K562 (cell line): Measurements from ENCODE around the gene CRYZL1. TPM values are rescaled to one million over a fixed set of nuclear protein-coding genes. Genes with fewer than 3 reads are reported as not detected.
A peak's percentile ranks its signal among the peaks of the same experiment; 100 is the strongest.

Source experiments
- BRD9 ChIP-seq: fragments of 450-650 bp; IDR thresholded peaks from 2 replicates; pipeline ENCODE4 v1.6.1; 2018; ENCODE audit warnings: low read depth; ENCODE audit not compliant: partially characterized antibody
- CCNT2 ChIP-seq: IDR thresholded peaks from 2 replicates; pipeline ENCODE4 v1.6.1; 2011; ENCODE audit warnings: borderline replicate concordance, low read depth, mild to moderate bottlenecking, moderate library complexity, mixed read lengths, low read length; ENCODE audit not compliant: insufficient read length; ENCODE audit errors: extremely low read depth
- DPF2 ChIP-seq: fragments of 450-650 bp; IDR thresholded peaks from 2 replicates; pipeline ENCODE4 v1.6.1; 2016
- HSF4 ChIP-seq: fragments of 250-450 bp; sonication (Bioruptor Pico); IDR thresholded peaks from 2 replicates; pipeline ENCODE4 v2.1.2; 2022; ENCODE audit warnings: mild to moderate bottlenecking, moderate library complexity, borderline replicate concordance
- PHF20 ChIP-seq: fragments of 450-650 bp; IDR thresholded peaks from 2 replicates; pipeline ENCODE4 v1.6.1; 2018; ENCODE audit not compliant: partially characterized antibody
- RHOXF2B ChIP-seq: fragments of 250-450 bp; sonication (Bioruptor Pico); conservative IDR thresholded peaks from 2 replicates; pipeline ENCODE4 v1.5.1; 2021
- TAF1 ChIP-seq: IDR thresholded peaks from 2 replicates; pipeline ENCODE4 v1.6.1; 2011; ENCODE audit warnings: mild to moderate bottlenecking, low read length, moderate library complexity; ENCODE audit not compliant: insufficient read depth, control insufficient read depth, severe bottlenecking; ENCODE audit errors: extremely low read depth
- TFAM ChIP-seq: fragments of 250-450 bp; sonication (Bioruptor Pico); conservative IDR thresholded peaks from 2 replicates; pipeline ENCODE4 v1.5.0; 2021; ENCODE audit warnings: mild to moderate bottlenecking, moderate library complexity
- ZNF143 ChIP-seq: sonication (generic); formaldehyde crosslinking; IDR thresholded peaks from 2 replicates; pipeline ENCODE4 v1.9.0; 2022; ENCODE audit warnings: mild to moderate bottlenecking, missing genetic modification reagents
- polyA plus RNA-seq, 8 experiments: library from polyadenylated mRNA; depleted of rRNA in 4 of 8; stranded (reverse) in 5 of 8; unstranded in 3 of 8; fragments of >200 nt; fragmentation: Nextera tagmentation in 2 of 8; fragmentation: Illumina TruSeq in 1 of 8; extraction: Ambion mirVana in 2 of 8; extraction: Trizol in 1 of 8; gene quantifications; 2 replicates each; pipeline versions ENCODE4 v1.2.1 to v1.2.3, GENCODE V29; 2011 to 2014; ENCODE audit warnings: inconsistent platforms in 1 of 8, missing spikeins in 1 of 8
- total RNA-seq, 7 experiments: library from RNA; depleted of rRNA in 6 of 7; stranded (reverse); fragments of >200 nt in 6 of 7; fragmentation: Illumina TruSeq in 2 of 7; extraction: Trizol in 2 of 7; gene quantifications; 2 replicates each; pipeline versions ENCODE4 v1.2.1 to v1.2.3, GENCODE V29; 2011 to 2021; ENCODE audit warnings: low replicate concordance in 1 of 7
- TF ChIP-seq, protein P1 (sequence below), 2 experiments: fragments of 450-650 bp; IDR thresholded peaks; 2 replicates each; pipeline ENCODE4 v1.6.1; 2016; ENCODE audit warnings: mild to moderate bottlenecking in 2 of 2, borderline replicate concordance in 1 of 2, low read depth in 1 of 2, moderate library complexity in 1 of 2
- TF ChIP-seq, protein P2 (sequence below), 2 experiments: fragments of 250-450 bp in 1 of 2; fragments of 450-650 bp in 1 of 2; sonication (Bioruptor Pico) in 1 of 2; IDR thresholded peaks; 2 replicates each; pipeline versions ENCODE4 v1.6.1 to v1.8.0; 2016 to 2021; ENCODE audit warnings: mild to moderate bottlenecking in 2 of 2, moderate library complexity in 2 of 2, missing compliant biosample characterization in 1 of 2, missing genetic modification characterization in 1 of 2
- TF ChIP-seq, protein P3 (sequence below): fragments of 250-450 bp; sonication (Bioruptor Pico); IDR thresholded peaks from 2 replicates; pipeline ENCODE4 v1.5.0; 2022; ENCODE audit warnings: mild to moderate bottlenecking
- TF ChIP-seq, protein P4 (sequence below): fragments of 450-650 bp; IDR thresholded peaks from 2 replicates; pipeline ENCODE4 v1.6.1; 2014; ENCODE audit warnings: low read depth, mild to moderate bottlenecking, moderate library complexity, borderline replicate concordance

CRYZL1 gene
- total and polyA plus RNA-seq, 9 of the 15 experiments (the other 6 are each of a cell fraction or from before 2014, with no cell fraction given) = 19.9 to 98.2 (median 39.2) TPM

DNA sequence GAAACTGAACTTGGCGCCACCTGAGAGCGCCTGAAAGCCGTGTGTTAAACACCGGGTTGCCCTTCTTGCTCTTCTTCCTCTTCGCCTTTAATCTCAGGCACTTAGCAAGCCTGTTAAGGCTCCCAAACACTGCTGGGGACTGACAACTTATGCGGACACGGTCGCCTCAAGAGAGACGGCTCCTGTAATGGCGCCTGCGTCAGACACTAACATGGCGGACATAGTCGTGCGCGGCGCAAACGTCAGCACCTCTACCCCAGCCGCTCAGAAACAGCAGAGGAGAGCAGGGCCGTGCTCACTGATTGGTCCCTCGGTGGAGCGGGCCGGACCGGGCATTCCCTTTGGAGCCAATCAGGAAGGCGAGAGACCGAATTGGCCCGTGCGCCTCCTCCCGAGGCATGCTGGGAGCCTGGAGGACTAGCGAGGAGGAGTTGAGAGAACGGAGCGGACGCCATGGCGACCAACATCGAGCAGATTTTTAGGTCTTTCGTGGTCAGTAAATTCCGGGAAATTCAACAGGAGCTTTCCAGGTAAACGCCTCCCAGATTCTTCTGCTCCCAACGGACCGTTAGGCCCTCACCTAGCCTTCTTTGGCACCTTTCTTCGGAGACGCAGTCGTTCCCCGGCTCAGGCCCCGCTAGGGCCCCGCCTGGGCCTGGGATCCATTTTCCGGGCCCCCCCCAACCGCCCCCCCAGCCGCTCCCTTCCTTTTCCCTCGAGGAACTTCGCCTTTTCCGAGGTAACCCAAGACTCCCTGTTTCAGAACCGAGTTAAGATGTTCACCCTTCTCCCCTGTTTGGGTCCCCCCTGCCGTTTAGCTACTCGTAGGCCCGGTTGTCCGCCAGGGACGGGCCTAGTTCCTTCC lies 98.7 kb downstream of the CRYZL1 start, which contains the start of gene SON (continued):
- TF ChIP-seq, protein P1, sequence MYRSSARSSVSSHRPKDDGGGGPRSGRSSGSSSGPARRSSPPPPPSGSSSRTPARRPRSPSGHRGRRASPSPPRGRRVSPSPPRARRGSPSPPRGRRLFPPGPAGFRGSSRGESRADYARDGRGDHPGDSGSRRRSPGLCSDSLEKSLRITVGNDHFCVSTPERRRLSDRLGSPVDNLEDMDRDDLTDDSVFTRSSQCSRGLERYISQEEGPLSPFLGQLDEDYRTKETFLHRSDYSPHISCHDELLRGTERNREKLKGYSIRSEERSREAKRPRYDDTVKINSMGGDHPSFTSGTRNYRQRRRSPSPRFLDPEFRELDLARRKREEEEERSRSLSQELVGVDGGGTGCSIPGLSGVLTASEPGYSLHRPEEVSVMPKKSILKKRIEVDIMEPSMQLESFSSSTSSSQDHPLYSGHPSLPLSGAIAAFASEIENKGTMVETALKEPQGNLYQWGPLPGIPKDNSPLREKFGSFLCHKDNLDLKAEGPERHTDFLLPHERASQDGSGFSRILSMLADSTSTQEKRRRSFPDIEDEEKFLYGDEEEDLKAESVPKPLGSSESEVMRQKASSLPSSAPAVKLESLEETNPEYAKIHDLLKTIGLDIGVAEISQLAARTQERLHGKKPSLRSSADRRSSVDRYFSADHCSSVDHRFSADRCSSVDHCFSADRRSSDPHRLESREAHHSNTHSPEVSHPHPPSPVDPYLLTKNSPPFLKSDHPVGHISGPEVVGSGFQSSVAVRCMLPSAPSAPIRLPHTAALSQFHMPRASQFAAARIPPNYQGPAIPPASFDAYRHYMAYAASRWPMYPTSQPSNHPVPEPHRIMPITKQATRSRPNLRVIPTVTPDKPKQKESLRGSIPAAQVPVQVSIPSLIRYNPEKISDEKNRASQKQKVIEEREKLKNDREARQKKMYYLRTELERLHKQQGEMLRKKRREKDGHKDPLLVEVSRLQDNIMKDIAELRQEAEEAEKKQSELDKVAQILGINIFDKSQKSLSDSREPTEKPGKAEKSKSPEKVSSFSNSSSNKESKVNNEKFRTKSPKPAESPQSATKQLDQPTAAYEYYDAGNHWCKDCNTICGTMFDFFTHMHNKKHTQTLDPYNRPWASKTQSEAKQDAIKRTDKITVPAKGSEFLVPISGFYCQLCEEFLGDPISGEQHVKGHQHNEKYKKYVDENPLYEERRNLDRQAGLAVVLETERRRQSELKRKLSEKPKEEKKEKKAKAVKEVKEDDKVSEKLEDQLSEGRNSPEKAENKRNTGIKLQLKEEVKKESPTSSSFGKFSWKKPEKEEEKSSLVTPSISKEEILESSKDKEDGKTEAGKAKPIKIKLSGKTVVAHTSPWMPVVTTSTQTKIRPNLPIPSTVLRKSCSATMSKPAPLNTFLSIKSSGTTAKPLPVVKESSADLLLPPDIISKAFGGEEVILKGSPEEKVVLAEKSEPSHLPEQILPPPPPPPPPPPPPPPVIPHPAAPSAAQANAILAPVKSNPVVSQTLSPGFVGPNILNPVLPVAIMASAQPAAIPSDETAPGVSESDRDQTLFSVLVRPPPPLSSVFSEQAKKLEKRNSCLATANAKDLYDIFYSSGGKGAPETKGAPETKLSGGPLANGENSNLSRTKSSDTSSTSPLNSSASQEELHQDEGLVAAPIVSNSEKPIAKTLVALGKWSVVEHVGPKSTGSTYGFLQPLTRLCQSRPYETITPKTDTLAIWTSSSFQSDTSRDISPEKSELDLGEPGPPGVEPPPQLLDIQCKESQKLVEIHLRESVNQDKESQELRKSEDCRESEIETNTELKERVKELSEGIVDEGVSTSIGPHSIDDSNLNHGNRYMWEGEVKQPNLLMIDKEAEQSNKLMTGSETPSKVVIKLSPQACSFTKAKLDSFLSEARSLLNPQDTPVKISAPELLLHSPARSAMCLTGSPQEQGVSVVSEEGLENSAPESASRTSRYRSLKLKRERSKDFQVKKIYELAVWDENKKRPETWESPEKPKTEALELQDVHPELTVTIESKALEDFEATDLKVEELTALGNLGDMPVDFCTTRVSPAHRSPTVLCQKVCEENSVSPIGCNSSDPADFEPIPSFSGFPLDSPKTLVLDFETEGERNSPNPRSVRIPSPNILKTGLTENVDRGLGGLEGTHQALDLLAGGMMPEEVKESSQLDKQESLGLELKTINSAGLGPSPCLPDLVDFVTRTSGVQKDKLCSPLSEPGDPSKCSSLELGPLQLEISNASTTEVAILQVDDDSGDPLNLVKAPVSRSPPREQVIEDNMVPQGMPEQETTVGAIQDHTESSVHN (IDR thresholded peaks at IDR 0.05; ENCODE audit: borderline replicate concordance in 1 of 2, low read depth in 1 of 2) = peak in 1 of 2 experiments; percentile 85; a peak in 1 of 4 replicates
- TF ChIP-seq TAF1 = peak; percentile 94
- TF ChIP-seq, protein P2, sequence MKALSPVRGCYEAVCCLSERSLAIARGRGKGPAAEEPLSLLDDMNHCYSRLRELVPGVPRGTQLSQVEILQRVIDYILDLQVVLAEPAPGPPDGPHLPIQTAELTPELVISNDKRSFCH (CRISPR knock-in tag; IDR thresholded peaks at IDR 0.05) = no peak
- TF ChIP-seq, protein P2 (tag; IDR thresholded peaks at IDR 0.05) = peak; percentile 87
- peak; percentile 50 for TF ChIP-seq DPF2
- peak; percentile 82 for TF ChIP-seq BRD9
- TF ChIP-seq CCNT2 = peak; percentile 15
- peak; percentile 87 for TF ChIP-seq PHF20
- TF ChIP-seq, protein P3, sequence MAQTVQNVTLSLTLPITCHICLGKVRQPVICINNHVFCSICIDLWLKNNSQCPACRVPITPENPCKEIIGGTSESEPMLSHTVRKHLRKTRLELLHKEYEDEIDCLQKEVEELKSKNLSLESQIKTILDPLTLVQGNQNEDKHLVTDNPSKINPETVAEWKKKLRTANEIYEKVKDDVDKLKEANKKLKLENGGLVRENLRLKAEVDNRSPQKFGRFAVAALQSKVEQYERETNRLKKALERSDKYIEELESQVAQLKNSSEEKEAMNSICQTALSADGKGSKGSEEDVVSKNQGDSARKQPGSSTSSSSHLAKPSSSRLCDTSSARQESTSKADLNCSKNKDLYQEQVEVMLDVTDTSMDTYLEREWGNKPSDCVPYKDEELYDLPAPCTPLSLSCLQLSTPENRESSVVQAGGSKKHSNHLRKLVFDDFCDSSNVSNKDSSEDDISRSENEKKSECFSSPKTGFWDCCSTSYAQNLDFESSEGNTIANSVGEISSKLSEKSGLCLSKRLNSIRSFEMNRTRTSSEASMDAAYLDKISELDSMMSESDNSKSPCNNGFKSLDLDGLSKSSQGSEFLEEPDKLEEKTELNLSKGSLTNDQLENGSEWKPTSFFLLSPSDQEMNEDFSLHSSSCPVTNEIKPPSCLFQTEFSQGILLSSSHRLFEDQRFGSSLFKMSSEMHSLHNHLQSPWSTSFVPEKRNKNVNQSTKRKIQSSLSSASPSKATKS = no peak
- 0 out of 2 replicates have a peak, but pooled peaks have one; percentile 23 for TF ChIP-seq RHOXF2B (CRISPR knock-in tag)
- TF ChIP-seq, protein P4, sequence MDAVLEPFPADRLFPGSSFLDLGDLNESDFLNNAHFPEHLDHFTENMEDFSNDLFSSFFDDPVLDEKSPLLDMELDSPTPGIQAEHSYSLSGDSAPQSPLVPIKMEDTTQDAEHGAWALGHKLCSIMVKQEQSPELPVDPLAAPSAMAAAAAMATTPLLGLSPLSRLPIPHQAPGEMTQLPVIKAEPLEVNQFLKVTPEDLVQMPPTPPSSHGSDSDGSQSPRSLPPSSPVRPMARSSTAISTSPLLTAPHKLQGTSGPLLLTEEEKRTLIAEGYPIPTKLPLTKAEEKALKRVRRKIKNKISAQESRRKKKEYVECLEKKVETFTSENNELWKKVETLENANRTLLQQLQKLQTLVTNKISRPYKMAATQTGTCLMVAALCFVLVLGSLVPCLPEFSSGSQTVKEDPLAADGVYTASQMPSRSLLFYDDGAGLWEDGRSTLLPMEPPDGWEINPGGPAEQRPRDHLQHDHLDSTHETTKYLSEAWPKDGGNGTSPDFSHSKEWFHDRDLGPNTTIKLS = peak; percentile 98
- peak; percentile 85 for TF ChIP-seq ZNF143 (CRISPR knock-in tag)
- no peak for TF ChIP-seq TFAM (CRISPR knock-in tag)
- no peak for TF ChIP-seq HSF4
